ENCODE measurements around the gene RINL.
"Not testable (repeated sequence)": the region's sequence is repeated elsewhere in the genome, so short reads cannot be mapped to it uniquely, and the experiment has no call there.

RINL gene

GRCh38 chr19:38856813-38857212, 21.3 kb downstream of the RINL start:
- peaks cover 0 to 6% of the 10 kb centered on the region in 2 donors for H3K9me3 ChIP-seq (replicated peaks in 1 of 2; ENCODE audit: control insufficient read depth in 2 of 2, insufficient read depth in 1 of 2, low read depth in 1 of 2, low read length in 2 of 2)
- H3K36me3 ChIP-seq (replicated peaks in 1 of 2; ENCODE audit: control insufficient read depth in 2 of 2, insufficient read depth in 2 of 2, low read length in 2 of 2): no peaks in the 10 kb centered on the region
- no peak overlapping the region for H2BK12ac ChIP-seq (ENCODE audit: low read length)
- no peak for DNase-seq (ENCODE audit: low spot score)
- H3K4ac ChIP-seq (ENCODE audit: low read length): no peak overlapping the region
- no peak overlapping the region for H2AK5ac ChIP-seq (ENCODE audit: low read depth, low read length)
- no peak overlapping the region for H2BK120ac ChIP-seq (ENCODE audit: low read depth, low read length)
- no peak overlapping the region for H3K18ac ChIP-seq (ENCODE audit: low read length)
- H3K23ac ChIP-seq (ENCODE audit: low read depth, low read length, poor library complexity): no peak overlapping the region
- H4K8ac ChIP-seq (ENCODE audit: low read depth, low read length): no peak overlapping the region
- H3K4me1 ChIP-seq (ENCODE audit: control insufficient read depth in 2 of 2, insufficient read depth in 1 of 2, low read depth in 1 of 2, low read length in 2 of 2): peaks cover 0 to 6% of the 10 kb centered on the region in 2 donors
- no peak overlapping the region for H3K27ac ChIP-seq (replicated peaks; ENCODE audit: low read length)
- no peak overlapping the region for H3K14ac ChIP-seq (ENCODE audit: low read length)
- H3K27me3 ChIP-seq (ENCODE audit: control insufficient read depth in 3 of 3, insufficient read depth in 3 of 3, low read depth in 1 of 3, low read length in 3 of 3): no peaks in the 10 kb centered on the region
- no peak overlapping the region for H4K91ac ChIP-seq (ENCODE audit: low read depth, low read length, poor library complexity)
- WGBS, 2 donors (ENCODE audit: extremely low coverage in 2 of 2, insufficient read length in 2 of 2, insufficient replicate concordance in 1 of 2): no CpG with 5 or more reads among the region's 3 CpGs
- H2BK15ac ChIP-seq (ENCODE audit: low read length): no peak overlapping the region
- H3K9ac ChIP-seq (ENCODE audit: low read depth, low read length, poor library complexity): no peak overlapping the region
- H2AFZ ChIP-seq (ENCODE audit: low read length): no peak overlapping the region
- no peak overlapping the region for H3K4me3 ChIP-seq (ENCODE audit: low read length in 2 of 2)
- H2BK5ac ChIP-seq (ENCODE audit: low read length): no peak overlapping the region
- H3K4me2 ChIP-seq (ENCODE audit: insufficient read depth, low read length, poor library complexity, severe bottlenecking): no peak overlapping the region
- H3K79me1 ChIP-seq (ENCODE audit: low read depth, low read length): no peaks in the 10 kb centered on the region

GRCh38 chr19:38855751-38856150, 22.3 kb downstream of the RINL start:
- not testable (repeated sequence) for H2BK15ac ChIP-seq (ENCODE audit: low read length)

GRCh38 chr19:38854961-38855360, 23.1 kb downstream of the RINL start:
- not testable (repeated sequence) for DNase-seq (ENCODE audit: low spot score); H3K27ac ChIP-seq (replicated peaks; ENCODE audit: low read length); H3K27me3 ChIP-seq (ENCODE audit: control insufficient read depth in 3 of 3, insufficient read depth in 3 of 3, low read depth in 1 of 3, low read length in 3 of 3); H4K8ac ChIP-seq (ENCODE audit: low read depth, low read length); H3K36me3 ChIP-seq (replicated peaks in 1 of 2; ENCODE audit: control insufficient read depth in 2 of 2, insufficient read depth in 2 of 2, low read length in 2 of 2); H2AK5ac ChIP-seq (ENCODE audit: low read depth, low read length); H2BK15ac ChIP-seq (ENCODE audit: low read length); H3K18ac ChIP-seq (ENCODE audit: low read length); H3K23ac ChIP-seq (ENCODE audit: low read depth, low read length, poor library complexity); H3K9me3 ChIP-seq (replicated peaks in 1 of 2; ENCODE audit: control insufficient read depth in 2 of 2, insufficient read depth in 1 of 2, low read depth in 1 of 2, low read length in 2 of 2); H3K9ac ChIP-seq (ENCODE audit: low read depth, low read length, poor library complexity); H2AFZ ChIP-seq (ENCODE audit: low read length); H3K14ac ChIP-seq (ENCODE audit: low read length); H4K91ac ChIP-seq (ENCODE audit: low read depth, low read length, poor library complexity); H3K4me3 ChIP-seq (ENCODE audit: low read length in 2 of 2); H3K4me2 ChIP-seq (ENCODE audit: insufficient read depth, low read length, poor library complexity, severe bottlenecking); H3K4me1 ChIP-seq (ENCODE audit: control insufficient read depth in 2 of 2, insufficient read depth in 1 of 2, low read depth in 1 of 2, low read length in 2 of 2); H2BK120ac ChIP-seq (ENCODE audit: low read depth, low read length); H2BK12ac ChIP-seq (ENCODE audit: low read length); H3K4ac ChIP-seq (ENCODE audit: low read length); H3K79me1 ChIP-seq (ENCODE audit: low read depth, low read length); H2BK5ac ChIP-seq (ENCODE audit: low read length)
- WGBS, 2 donors (ENCODE audit: extremely low coverage in 2 of 2, insufficient read length in 2 of 2, insufficient replicate concordance in 1 of 2): no CpG with 5 or more reads among the region's 3 CpGs

More at GRCh38 chr19:38855751-38856150, 22.3 kb downstream of the RINL start:
- not testable (repeated sequence) for H3K18ac ChIP-seq (ENCODE audit: low read length); H3K27me3 ChIP-seq (ENCODE audit: control insufficient read depth in 3 of 3, insufficient read depth in 3 of 3, low read depth in 1 of 3, low read length in 3 of 3); H2BK12ac ChIP-seq (ENCODE audit: low read length); H2BK5ac ChIP-seq (ENCODE audit: low read length); H3K4ac ChIP-seq (ENCODE audit: low read length); H3K4me3 ChIP-seq (ENCODE audit: low read length in 2 of 2); H3K36me3 ChIP-seq (replicated peaks in 1 of 2; ENCODE audit: control insufficient read depth in 2 of 2, insufficient read depth in 2 of 2, low read length in 2 of 2); H2AK5ac ChIP-seq (ENCODE audit: low read depth, low read length); DNase-seq (ENCODE audit: low spot score); H3K9me3 ChIP-seq (replicated peaks in 1 of 2; ENCODE audit: control insufficient read depth in 2 of 2, insufficient read depth in 1 of 2, low read depth in 1 of 2, low read length in 2 of 2); H2AFZ ChIP-seq (ENCODE audit: low read length); H3K14ac ChIP-seq (ENCODE audit: low read length); H3K4me2 ChIP-seq (ENCODE audit: insufficient read depth, low read length, poor library complexity, severe bottlenecking); H3K23ac ChIP-seq (ENCODE audit: low read depth, low read length, poor library complexity); H3K27ac ChIP-seq (replicated peaks; ENCODE audit: low read length); H2BK120ac ChIP-seq (ENCODE audit: low read depth, low read length); H3K79me1 ChIP-seq (ENCODE audit: low read depth, low read length); H3K4me1 ChIP-seq (ENCODE audit: control insufficient read depth in 2 of 2, insufficient read depth in 1 of 2, low read depth in 1 of 2, low read length in 2 of 2); H3K9ac ChIP-seq (ENCODE audit: low read depth, low read length, poor library complexity); H4K91ac ChIP-seq (ENCODE audit: low read depth, low read length, poor library complexity); H4K8ac ChIP-seq (ENCODE audit: low read depth, low read length)
- WGBS, 2 donors (ENCODE audit: extremely low coverage in 2 of 2, insufficient read length in 2 of 2, insufficient replicate concordance in 1 of 2): no CpG with 5 or more reads among the region's 37 CpGs

- Histone ChIP-seq H3K4ac (ENCODE audit: low read length) (no peak overlapping the region), H3K4me3 (ENCODE audit: low read length in 2 of 2) (peak overlapping the region in 1 of 2 donors; percentile 79), H3K23ac (ENCODE audit: low read depth, low read length, poor library complexity) (no peak overlapping the region), H3K79me1 (ENCODE audit: low read depth, low read length) (no peaks in the 10 kb centered on the region), H4K91ac (ENCODE audit: low read depth, low read length, poor library complexity) (no peak overlapping the region), H3K4me2 (ENCODE audit: insufficient read depth, low read length, poor library complexity, severe bottlenecking) (no peak overlapping the region), H3K18ac (ENCODE audit: low read length) (no peak overlapping the region), H4K8ac (ENCODE audit: low read depth, low read length) (no peak overlapping the region), H3K9me3 (replicated peaks in 1 of 2; ENCODE audit: control insufficient read depth in 2 of 2, insufficient read depth in 1 of 2, low read depth in 1 of 2, low read length in 2 of 2) (peaks cover 0 to 6% of the 10 kb centered on the region in 2 donors), H2AK5ac (ENCODE audit: low read depth, low read length) (no peak overlapping the region), H3K36me3 (replicated peaks in 1 of 2; ENCODE audit: control insufficient read depth in 2 of 2, insufficient read depth in 2 of 2, low read length in 2 of 2) (peaks cover 0 to 8% of the 10 kb centered on the region in 2 donors), H2BK12ac (ENCODE audit: low read length) (no peak overlapping the region), H3K27ac (replicated peaks; ENCODE audit: low read length) (no peak overlapping the region), H2BK5ac (ENCODE audit: low read length) (no peak overlapping the region), H2BK120ac (ENCODE audit: low read depth, low read length) (no peak overlapping the region), H3K27me3 (ENCODE audit: control insufficient read depth in 3 of 3, insufficient read depth in 3 of 3, low read depth in 1 of 3, low read length in 3 of 3) (no peaks in the 10 kb centered on the region), H2AFZ (ENCODE audit: low read length) (peak overlapping the region; percentile 77), H3K4me1 (ENCODE audit: control insufficient read depth in 2 of 2, insufficient read depth in 1 of 2, low read depth in 1 of 2, low read length in 2 of 2) (peaks cover 11 to 13% of the 10 kb centered on the region in 2 donors), H3K9ac (ENCODE audit: low read depth, low read length, poor library complexity) (no peak overlapping the region), H2BK15ac (ENCODE audit: low read length) (peak overlapping the region; percentile 91), H3K14ac (ENCODE audit: low read length) (no peak overlapping the region)
- no CpG with 5 or more reads among the region's 17 CpGs for whole genome bisulfite sequencing, 2 donors (ENCODE audit: extremely low coverage in 2 of 2, insufficient read length in 2 of 2, insufficient replicate concordance in 1 of 2)
- DNase-seq (ENCODE audit: low spot score): no peak
Measured at GRCh38 chr19:38853214-38853613, 24.9 kb downstream of the RINL start.

Measured in neuronal stem cell (in vitro differentiated cells).